Stimulated activated CD8-positive, alpha-beta memory T cell treated with anti-CD3 and anti-CD28 coated beads, Interleukin-7, amount 100 ng/mL, for 4 hours (primary cell): ENCODE results near the gene MTAP.

ENCODE experiments used
- DNase-seq, 2 donors: peaks; one replicate each; pipeline ENCODE4 v3.0.0-alpha.2; 2020; ENCODE audit warnings: low read depth in 2 of 2

MTAP gene

GRCh38 chr9:21969011-21969940 is 166.8 kb downstream of the MTAP start:
- no peak for DNase-seq

- no peak for DNase-seq
Observed at GRCh38 chr9:21969951-21970799, 167.7 kb downstream of the MTAP start.

- no peak for DNase-seq
Observed at GRCh38 chr9:21970800-21971640, 168.6 kb downstream of the MTAP start.

- no peak for DNase-seq
Observed at GRCh38 chr9:21972361-21972760, 169.9 kb downstream of the MTAP start.

GRCh38 chr9:21974343-21974721 is 171.9 kb downstream of the MTAP start:
- no peak for DNase-seq

GRCh38 chr9:21974722-21975409 is 172.4 kb downstream of the MTAP start:
- DNase-seq, result peak; percentile 49 to 51

- no peak for DNase-seq
Observed at GRCh38 chr9:21976334-21976875, 174.0 kb downstream of the MTAP start.

- no peak for DNase-seq
Observed at GRCh38 chr9:21982391-21982790, 180.0 kb downstream of the MTAP start.

- DNase-seq, result no peak
Observed at GRCh38 chr9:21982861-21983560, 180.6 kb downstream of the MTAP start.

- no peak for DNase-seq
Observed at GRCh38 chr9:21983561-21983935, 181.1 kb downstream of the MTAP start.

- DNase-seq, result no peak
Observed at GRCh38 chr9:21984101-21984500, 181.7 kb downstream of the MTAP start.

- no peak for DNase-seq
Observed at GRCh38 chr9:21985964-21986667, 183.7 kb downstream of the MTAP start.
